HG03457 (cell line): ENCODE data around the gene PNPLA1.

Source experiments
- ATAC-seq: cut with Tn5 transposase; IDR thresholded peaks from one replicate; pipeline ENCODE4 v1.9.1; 2021; ENCODE audit warnings: moderate number of reproducible peaks; ENCODE audit not compliant: unreplicated experiment

Gene PNPLA1

DNA sequence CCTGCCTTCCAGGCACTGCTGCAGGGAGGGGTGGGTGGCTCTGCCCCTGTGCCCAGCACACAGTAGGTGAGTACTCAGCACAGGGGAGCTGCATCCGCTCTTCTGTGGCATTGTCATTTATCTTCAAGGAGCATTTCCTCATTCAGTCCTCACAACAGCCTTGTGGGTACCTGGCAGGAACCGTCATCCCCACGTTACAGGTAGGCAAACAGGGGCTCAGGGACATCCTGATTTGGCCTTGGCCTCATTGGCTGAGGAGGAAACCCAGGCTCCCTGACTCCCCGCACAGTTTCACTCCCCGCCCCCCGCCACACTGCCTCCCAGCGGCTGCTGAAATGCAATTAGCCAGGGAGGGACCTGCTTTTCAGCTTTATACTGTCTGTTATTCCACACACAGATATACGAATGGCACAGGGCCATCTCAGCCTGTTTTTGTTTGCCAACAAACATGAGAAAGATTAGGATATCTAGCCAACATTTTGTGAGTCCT, 24.2 kb upstream of the PNPLA1 start:
- no peak for ATAC-seq

DNA sequence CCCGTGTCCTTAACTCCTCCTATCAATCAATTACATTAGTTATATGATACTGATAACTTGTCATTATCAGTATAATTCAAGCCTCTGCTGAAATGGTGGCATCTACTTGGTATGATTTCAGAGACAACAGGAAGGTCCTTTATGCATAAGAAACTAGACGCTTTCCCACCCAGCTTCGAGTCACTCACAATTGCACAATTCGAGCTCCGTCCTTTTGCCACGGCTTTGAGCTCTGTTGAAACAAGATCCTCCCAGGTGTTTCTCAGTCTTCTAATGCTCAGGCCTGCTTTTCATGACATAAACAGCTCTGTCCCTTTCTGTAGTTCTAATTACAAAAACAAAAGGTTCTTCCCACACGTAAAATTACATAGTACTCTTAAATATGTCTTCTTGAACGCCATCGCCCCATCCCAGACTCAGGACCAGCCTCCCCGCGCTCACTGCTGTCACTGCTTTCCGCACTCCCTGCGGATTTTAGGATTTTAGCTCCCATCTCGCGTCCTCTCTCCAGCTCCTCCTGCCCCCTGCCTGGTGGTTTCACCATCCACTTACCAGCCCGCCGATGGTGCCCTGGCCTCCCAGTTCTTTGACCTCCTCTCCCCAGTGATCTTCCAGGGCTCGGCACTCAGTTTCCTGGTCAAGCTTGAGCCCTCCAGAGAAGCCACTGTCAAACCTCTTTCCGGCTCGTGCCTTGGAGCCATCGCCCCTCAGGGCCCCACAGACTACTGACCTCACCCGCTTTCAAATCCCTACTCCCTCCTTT, 23.2 kb upstream of the PNPLA1 start:
- no peak for ATAC-seq

DNA sequence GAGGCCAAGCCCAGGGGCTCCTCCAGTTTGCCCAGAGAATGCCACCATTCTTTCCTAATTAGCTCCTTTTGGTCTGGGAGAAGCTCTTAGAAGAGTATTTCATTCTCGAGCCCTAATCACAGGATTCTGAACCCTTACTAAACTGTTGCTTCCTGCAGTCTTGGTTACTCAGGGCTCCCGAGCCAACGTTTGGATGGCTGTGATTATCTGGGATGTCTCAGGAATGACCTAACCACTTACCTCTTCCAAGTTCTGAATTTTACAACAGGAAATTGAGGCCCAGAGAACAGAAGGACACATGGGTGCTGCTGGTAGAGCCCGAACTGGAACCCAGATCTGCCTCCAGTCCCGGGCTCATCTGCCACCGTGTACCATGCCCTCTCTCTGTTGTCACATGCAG, 22.2 kb upstream of the PNPLA1 start:
- ATAC-seq, result no peak

DNA sequence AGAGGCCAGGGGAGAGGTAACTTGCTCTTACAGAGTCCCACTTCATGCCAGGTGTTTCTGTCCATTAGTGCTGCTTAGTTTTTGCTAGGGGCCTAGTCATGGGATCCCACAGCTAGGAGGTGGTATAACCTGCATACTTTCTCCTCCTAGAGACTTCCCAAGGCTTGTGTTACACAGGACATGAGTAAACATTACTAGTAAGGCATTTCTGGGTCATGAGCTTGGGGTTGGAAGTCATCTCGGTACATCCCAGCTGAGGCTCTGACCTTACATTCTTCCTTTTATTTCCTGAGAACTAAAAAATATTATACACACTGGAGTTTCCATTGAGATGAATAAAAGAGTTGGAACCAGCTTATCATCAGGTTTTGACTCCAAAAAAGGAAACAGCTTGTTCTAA, 20.9 kb upstream of the PNPLA1 start:
- no peak for ATAC-seq

DNA sequence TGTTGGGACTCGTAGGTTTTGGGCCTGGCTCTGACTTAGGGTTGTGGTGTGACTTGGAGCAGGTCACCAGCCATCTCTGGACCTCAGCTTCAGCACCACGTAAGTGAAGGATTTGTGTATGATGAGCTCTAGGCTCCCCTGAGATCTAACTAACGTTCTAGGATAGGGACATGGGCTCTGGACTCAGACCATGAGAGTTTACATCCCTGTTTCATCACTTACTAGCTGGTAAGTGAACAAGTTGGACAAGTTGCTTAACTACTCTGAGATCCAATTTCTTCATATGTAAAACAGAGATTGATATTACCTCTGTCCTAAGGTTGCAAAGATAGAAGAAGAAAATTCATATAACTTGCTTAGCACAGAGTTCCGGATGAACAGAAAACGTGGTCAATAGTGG, 20.3 kb upstream of the PNPLA1 start:
- ATAC-seq, result no peak

DNA sequence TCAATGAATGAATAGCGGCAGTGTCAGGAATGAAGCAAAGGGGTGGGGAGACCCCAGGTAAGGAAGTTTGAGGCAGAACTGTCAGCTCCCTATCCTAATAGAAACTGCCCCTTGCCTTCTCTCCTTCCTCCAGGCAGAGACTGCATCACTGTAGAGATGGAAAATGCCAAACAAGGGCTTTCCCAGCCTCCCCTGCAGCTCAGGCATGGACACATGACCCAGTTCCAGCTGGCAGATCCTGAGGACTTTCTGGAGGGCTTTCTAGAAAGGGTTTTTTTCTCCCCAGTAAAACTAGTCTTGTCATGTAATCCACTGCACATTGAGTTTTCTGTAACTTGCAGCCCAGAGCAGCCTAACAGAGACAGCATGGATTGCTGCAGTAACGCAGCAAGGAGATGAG, 17.9 kb upstream of the PNPLA1 start:
- no peak for ATAC-seq

DNA sequence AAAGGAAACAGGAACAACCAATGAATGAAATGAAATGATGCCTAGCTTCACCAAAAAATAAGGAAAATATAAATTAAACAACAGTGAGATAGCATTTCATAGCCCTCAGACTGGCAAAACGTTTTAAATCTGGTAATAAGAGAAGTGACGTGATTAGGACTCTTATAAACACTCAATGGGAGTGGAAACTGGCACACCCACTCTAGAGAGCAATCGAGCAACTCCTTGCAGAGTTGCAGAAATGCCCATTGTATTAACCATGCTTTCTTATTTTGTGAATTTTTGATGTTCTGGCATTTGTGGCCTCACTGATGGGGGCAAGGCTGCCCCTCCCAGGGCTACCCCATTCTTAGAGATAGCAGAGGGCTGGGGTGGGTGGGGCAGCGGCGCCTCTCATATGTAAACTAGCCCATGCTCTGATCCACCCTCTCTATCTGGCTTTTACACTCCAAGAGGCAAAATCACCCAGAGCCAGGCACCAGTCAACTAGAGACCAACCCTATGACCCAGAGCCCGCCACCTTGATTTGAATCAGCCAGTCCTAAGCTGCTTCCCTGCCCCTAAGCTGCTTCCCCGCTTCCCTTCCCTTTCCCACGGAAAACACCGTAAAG, 6.4 kb upstream of the PNPLA1 start:
- no peak for ATAC-seq

DNA sequence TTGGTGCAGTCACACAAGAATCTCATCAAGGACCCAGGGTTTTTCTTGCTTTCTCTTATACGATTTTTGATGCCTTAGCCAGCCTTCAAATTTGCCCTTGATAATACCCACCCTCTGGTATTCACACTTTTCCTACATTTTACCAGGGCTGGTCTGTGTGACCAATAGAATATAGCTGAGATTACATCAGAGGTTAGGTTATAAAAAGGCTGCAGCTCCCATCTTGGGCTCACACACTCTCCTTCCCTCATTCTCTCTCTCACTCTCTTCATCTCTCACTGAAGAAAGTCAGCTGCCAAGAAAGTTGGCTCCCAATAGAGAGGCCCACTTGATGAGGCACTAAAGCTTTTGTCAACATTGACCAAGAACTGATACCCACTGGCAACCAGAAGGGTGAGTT, 4.1 kb upstream of the PNPLA1 start:
- ATAC-seq, result no peak

DNA sequence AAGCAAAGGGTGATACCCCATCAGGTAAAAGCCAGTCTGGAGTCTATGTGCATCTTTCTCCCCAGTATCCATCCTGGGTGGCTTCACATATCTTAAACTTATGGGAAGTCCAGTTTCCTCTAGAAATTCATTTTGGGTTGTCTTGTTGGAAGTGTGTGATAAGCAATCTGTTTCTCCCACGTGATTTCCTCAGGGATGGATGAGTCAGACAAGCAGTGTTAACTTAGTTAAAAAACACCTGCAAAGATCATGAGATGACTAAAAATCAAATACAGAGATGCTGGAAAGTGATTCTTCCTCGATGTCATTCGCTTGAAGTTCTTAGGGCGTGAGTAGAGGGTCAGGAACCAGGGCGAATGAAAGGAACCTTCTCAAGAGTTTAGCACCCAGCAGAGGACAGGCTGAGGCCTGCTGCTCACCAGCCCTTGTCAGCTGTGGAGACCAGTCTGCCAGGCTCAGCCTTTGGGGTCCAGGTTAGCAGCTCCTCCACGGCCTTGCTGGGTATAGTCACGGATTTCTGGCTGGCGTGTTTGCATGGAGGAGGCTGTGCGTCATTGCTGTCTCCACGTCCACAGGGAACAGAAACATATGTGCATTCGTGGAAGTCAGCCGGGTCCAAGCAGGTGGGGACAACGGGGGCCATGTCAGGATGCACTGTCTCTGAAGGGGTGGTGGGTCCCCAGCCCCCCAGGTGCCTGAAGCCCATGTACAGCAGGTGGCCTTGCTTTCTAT, 2.8 kb upstream of the PNPLA1 start:
- no peak for ATAC-seq

DNA sequence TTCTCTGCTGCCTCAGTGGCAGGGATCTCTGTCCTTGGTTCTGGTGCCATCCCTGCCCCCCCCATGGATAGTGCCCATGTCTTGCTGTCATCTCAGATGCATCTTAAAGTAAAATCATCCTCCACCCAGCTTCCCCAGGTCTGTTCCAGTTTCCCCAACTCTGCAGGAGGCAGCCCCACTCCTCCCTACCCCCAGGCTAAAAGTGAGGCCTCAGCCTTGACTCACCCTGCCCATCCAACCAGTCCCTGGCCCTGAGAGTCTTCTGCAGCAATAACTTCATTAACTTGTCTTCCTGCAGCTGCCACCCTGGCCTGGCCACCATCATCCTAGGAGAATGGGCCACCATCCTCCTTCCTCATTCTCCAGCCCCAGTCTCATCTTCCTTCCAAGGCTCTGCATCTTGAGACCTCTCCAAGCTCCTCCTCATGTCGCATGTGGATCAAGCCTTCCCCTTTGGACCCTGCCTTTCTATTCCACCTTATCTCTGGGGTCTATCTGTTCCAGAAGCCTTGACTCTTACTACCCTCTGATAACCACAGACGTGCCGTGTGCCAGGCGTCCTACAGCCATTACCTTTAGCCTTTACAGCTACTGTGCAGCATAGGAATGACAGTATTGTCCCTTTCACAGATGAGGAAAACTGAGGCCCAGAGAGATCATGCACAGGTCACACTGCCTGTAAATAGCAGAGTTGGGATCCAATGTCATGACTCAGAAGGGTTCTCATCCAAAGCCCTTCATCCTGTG, 2.0 kb upstream of the PNPLA1 start:
- ATAC-seq, result no peak

DNA sequence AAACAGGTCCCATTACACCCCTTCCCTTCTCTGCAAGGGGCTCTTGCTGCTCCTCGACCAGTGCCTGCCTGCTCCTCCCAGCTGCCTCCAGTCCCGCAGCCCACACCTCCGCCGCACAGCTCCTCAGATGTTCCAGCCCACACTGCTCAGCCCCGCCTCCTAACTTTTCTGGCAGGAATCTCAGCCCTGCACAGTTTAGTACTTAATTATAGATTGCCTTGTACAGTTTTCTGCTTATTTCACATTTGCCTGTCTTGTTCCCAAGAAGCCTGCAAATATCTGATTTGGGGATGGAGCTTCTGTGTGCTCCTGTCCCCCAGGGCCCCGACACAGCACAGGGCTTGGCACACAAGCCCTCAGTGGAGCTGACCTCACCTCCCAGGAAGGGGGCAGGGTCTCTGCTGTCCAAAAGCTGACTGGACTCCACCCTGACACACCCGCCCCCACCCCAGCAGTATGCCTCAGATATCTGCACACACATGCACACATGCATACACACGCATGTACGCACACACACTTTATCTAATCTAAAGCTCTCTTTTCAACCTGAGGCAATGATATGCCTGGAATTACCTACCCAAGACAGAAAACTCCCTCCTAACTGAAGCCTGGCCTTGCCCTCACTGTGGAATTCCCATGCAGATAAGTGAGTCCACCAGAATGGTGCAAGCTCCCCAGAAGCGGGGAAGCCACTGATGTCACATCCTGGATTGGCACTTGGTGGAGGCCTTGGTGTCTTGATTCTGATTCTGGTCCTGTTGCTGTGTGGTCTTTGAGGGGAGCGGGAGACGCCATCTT, 1.2 kb upstream of the PNPLA1 start:
- no peak for ATAC-seq

DNA sequence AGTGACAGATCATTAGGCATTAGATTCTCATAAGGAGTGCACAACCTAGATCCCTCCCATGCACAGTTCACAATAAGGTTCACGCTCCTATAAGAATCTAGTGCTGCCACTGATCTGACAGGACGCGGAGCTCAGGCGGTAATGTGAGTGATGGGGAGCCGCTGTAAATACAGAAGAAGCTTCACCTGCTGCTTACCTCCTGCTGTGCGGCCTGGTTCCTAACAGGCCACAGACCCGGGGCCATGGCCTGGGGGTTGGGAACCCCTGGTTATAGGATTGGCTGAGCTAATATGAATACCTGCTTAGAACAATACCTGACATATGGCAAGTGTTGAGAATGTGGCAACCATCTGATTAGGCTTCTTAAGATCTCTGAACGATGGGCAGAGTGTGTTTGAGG, 2.4 kb downstream of the PNPLA1 start:
- ATAC-seq, result no peak

DNA sequence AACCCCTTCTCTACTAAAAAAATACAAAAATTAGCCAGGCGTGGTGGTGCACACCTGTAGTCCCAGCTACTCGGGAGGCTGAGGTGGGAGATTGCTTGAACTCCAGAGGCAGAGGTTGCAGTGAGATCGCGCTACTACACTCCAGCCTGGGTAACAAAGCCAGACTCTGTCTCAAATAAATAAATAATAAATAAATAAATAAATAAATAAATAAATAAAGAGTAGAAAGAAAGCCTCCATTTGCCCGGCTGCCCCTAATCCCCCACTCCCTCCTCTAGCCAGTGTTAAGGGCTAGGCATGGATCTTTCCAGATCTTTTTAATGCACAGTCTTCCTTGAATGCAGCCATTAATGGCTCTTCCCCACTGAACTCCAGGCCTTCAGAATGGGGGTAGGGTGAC, 3.2 kb downstream of the PNPLA1 start:
- no peak for ATAC-seq

DNA sequence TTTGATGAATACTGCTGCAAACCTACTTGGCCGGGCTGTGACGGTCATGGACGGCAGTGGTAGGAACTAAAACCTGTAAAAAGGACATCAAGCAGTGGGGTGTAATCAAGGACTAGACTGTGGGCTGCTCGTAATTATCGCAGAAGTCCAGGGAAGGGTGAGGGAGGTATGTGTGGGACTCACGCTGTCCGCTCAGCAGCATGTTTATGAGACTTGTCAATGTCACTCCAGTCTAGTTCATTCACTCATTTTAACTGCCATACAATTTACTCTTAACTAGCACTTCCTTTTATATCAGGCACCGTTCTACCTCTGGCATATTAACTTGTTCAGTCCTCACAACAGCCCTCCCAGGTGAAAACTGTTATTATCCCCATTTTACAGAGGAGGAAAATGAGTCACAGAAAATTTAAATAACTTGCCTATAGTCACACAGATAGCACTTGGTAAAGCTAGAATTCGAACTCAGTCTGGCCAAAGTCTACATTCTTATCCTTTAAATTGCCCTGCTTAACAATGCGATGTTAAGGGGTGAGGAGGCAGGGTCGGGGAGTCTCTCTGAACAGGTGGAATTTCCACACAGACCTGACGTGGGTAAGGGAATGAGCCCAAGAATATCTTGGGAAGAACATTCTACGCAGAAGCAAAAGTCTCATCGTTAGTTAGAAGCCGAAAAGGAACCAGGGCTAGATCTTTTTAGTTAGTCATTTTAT, 4.1 kb downstream of the PNPLA1 start:
- no peak for ATAC-seq

DNA sequence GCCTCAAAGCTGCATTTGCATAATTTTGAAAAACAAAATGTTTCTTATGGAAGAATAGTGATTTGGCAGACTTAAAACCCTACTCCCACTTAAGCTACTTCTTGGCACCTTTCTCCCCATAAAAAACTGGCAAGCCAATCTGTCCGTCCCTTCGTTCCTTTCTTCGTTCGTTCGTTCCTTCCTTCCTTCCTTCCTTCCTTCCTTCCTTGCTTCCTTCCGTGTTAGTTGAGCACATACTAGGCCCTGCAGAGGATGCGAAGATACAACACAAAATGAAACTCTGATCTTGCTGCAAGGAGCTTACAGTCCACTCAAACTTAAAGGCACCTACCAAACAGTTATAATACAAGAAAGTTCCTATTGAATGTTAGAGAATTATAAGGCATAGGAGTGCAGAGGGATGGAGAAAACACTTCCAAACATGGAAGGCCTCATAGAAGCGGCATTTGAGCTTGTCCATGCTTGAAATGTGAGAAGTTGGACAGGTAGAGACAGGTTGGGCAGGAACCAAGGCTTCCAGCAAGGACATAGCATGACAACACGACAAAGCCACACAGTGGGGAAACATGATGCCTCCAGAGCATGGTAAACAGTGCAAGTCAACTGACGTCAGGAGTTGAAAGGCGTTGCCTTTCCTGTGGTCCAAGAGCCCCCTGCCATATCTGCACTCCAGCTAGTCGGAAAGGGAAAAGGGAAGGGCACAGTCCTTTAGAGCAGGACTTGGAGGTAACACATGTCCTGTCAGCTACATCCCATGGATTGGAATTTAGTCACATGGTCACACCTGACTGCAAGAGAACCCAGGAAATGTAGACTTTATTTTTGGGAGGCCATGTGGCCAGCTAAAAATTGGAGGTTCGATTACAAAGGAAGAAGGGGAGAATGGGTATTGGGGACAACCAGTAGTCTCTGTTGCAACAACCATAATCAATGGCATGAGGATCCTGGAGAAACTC, 7.0 kb downstream of the PNPLA1 start:
- ATAC-seq, result no peak

DNA sequence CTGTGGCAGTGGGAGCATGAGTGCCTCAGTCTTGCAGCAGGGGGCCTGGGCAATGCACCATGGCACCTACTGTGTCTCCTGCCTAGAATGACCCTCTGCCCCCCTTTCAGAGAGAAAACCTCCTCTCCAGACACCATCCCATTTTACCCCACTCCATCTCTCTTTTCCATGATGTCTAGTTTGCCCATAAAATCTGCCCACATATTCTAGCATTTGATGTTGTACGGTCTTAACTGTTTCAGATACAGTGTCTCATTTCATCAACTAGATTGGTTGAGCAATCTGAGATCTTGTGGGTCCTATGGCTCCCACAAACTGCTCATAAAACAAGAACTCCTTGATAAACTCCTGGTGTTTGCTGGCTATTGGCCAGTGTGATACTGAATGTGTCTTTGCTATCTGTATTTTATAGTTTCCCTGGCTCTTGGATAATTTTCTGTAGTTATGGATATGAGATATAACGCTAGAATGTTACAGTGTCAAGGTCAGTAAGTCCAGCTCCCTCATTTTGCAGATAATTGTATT, 8.1 kb downstream of the PNPLA1 start:
- ATAC-seq, result no peak

DNA sequence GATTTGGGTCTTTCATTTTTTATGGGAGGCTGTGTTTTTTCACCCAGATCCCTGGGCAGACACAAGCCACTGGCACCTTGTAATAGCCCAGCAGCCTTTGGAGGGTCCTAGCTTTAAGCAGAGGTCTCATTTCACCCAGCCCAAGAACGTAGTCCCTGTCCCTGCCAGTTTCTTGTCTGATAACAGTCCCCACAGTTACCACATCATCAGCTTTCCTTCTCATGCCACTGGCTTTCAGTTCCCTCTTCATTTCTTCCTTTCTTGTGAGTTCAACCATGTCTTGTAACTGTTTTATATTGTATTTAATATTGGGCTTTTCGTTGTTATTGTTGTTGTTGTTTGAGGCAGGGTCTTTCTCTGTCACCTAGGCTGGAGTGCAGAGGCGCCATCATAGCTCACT, 10.6 kb downstream of the PNPLA1 start:
- ATAC-seq, result no peak

DNA sequence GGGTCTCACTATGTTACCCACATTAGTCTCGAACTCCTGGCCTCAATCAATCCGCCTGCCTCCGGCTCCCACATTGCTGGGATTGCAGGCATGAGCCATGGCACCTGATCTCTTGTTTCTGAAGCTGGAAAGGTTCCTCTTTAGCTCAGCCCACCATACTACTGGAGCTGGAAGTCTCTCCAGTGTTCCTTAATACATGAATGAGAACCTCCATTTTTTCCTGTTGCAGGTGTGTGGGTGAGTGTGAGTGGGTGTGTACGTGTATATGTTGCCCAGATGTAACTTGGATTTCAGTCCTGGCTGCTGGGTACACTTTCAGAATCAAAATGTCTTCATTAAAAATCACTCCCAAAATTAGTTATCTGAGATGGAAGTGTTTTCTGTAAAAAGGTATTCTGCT, 11.1 kb downstream of the PNPLA1 start:
- ATAC-seq, result no peak

DNA sequence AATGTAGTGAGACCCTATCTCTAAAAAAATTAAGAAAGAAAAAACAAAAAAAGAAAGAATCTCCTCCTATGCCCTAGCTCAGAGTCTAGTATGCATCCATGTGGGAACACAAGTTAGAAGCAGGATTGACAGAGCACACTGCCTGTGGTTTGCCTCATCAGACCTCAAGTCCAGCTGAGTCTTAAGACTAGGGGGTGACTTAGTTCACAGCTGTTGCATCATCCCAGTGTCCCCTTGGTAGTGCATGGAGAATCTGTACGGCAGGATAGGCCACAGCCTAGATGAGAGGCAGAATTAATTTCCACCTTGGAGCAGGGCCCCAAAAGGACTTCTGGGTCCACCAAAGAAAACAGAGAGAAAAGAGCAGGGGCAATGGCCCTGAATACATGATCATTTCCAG, 13.7 kb downstream of the PNPLA1 start:
- no peak for ATAC-seq
